HG03196 (cell line): Measurements from ENCODE around the gene ALDH7A1.
A peak's percentile ranks its signal among the peaks of the same experiment; 100 is the strongest.

ENCODE experiments used
- ATAC-seq: cut with Tn5 transposase; IDR thresholded peaks from one replicate; pipeline ENCODE4 v1.9.1; 2021; ENCODE audit not compliant: unreplicated experiment

The ALDH7A1 gene

GRCh38 chr5:126511961-126512360 is 83.1 kb downstream of the ALDH7A1 start:
- no peak for ATAC-seq

- ATAC-seq, result no peak
Measured at GRCh38 chr5:126509339-126509738, 85.7 kb downstream of the ALDH7A1 start.

- ATAC-seq, result no peak
Measured at GRCh38 chr5:126508962-126509279, 86.1 kb downstream of the ALDH7A1 start.

GRCh38 chr5:126508251-126508961 is 86.6 kb downstream of the ALDH7A1 start:
- no peak for ATAC-seq

DNA sequence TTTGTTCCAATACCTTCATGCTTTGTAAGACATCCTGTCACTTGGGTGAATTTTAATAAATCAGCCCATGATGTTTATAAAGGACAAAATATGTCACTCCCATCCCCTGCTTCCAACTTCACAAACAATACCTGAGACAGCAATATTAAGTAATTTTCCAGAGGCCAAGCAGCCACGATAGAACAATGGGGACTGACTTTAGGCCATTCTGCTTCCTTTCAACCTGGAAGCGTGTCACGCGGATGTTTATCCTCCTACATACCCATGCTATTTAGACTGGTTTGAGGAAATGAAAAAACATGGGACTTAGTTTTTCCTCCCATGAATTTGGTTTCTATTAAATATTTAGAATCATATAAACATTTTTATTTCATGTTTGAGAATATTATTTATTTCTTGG is 88.9 kb downstream of the ALDH7A1 start:
- no peak for ATAC-seq

GRCh38 chr5:126503602-126504104 is 91.4 kb downstream of the ALDH7A1 start:
- ATAC-seq, result no peak

DNA sequence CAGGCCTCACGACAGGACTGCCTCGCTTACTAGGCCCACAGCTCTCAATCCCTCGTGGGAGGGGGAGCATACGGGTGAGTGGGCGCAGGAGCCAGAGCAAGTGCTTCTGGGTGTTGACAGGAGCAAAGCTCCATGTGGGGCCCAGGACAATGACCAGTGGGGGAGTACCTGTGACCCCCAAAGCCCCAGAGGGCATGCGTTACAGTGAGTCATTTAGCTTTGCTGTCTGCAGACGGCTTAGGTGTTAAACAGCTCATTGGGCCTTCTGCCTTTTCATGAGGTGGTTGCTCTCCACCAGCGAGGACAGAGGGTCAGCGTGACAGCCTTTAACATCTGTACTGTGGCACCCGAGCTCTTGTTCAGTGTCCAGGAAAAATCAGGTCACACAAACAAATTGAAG is 93.6 kb downstream of the ALDH7A1 start:
- no peak for ATAC-seq

- peak; percentile 65 for ATAC-seq
Measured at GRCh38 chr5:126499853-126500342, 95.1 kb downstream of the ALDH7A1 start.

DNA sequence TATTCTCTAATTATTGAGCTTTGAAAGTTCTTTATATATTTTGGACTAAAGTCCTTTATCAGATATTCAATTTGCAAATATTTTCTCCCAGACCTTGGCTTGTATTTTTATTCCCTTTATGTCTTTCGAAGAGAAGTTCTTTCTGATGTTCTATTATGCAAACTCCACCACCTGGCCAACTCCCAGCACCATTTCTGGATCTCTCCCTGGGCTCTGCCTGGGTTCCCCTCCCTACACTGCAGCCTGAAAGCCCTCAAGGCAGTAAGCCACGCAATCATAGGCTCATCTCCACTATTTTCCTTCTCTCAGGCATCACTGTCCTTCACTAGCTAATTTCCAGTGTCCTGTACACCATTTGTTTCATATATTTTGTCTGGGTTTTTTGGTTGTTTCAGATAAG is 95.7 kb downstream of the ALDH7A1 start:
- no peak for ATAC-seq

GRCh38 chr5:126497506-126497905 is 97.5 kb downstream of the ALDH7A1 start:
- ATAC-seq, result no peak

DNA sequence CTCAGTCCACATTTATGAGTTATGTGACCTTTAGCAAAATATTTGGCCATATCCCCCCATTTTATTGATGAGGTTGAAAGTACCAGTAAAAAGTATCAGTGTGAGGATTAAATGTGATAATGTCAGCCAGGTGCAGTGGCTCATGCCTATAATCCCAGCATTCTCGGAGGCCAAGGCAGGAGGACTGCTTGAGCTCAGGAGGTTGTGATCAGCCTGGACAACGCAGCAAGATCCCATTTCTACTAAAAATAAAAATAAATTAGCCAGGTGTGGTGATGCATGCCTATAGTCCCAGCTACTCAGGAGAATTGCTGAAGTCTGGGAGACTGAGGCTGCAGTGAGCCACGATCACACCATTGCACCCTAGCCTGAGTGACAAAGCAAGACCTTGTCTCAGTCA is 100.6 kb downstream of the ALDH7A1 start:
- no peak for ATAC-seq

DNA sequence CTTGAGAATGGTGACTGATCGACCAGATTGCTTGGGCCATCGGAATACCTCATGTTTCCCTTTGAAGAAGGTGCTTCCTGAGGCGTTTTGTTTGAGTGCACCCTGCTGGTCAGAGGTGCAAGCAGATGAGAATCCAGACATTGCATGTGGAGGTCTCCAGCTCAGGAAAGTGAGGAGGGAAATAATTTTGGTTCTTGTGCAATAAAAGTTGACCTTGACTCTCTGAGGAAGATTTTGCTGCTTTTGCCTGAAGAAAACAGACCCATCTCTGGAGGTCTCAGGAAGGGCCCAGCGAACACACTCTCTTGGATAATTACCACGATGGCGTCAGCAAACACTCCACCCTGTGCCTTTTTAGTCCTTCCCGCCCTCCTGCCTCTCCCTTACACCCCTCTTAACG is 102.1 kb downstream of the ALDH7A1 start:
- ATAC-seq, result no peak

GRCh38 chr5:126490167-126490940 is 104.7 kb downstream of the ALDH7A1 start:
- ATAC-seq, result no peak

GRCh38 chr5:126488443-126489065 is 106.5 kb downstream of the ALDH7A1 start:
- ATAC-seq, result no peak

DNA sequence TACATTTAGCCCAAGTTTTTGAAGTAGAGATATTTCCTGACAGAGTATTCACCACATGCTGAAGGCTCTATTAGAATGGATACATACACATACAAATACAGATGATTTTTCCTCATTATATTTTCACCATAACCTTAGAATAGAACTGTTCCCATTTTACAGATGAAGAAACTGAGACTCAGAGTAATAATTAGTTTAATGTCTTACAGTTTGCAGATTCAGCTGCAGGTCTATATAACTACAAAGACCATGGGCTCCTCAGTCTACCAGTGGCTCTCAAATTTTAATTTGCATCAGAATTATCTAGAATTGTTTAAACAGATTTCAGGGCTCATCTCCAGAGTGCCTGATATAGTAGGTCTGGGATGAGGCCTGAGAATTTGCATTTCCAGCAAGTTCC is 107.4 kb downstream of the ALDH7A1 start:
- no peak for ATAC-seq

DNA sequence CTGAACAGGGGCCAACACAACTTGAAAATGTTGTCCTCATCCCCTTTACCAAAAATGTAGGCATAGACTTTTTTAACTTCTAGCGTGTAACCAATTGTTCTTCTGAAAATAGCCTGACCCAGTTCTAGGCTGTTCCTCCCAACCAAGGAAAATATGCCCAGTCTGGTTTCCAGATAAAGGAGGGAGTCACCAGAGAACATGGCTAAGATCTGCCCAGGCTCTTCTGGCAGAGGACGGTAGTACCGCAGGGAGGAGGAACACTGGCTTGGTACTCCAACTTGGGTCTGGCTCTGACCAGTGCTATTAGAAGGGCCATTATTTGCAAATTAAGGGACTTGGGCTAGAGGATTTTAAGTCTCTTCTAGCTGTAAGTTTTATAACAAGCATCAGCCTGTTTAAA is 108.7 kb downstream of the ALDH7A1 start:
- no peak for ATAC-seq

GRCh38 chr5:126484253-126484652 is 110.8 kb downstream of the ALDH7A1 start:
- no peak for ATAC-seq

GRCh38 chr5:126483156-126483555 is 111.9 kb downstream of the ALDH7A1 start:
- ATAC-seq, result no peak

- no peak for ATAC-seq
Measured at GRCh38 chr5:126482591-126482990, 112.4 kb downstream of the ALDH7A1 start.

- ATAC-seq, result no peak
Measured at GRCh38 chr5:126481243-126481642, 113.8 kb downstream of the ALDH7A1 start.
